GM23338 (cell line): Measurements from ENCODE around the gene RMND1. TPM values are rescaled to one million over a fixed set of nuclear protein-coding genes. Genes with fewer than 3 reads are reported as not detected.

Experiments used
- ATAC-seq: fragments of 200-7000 bp; cut with Tn5 transposase; 3 replicates; pipeline ENCODE4 v1.9.1; 2020
- DNase-seq: peaks from one replicate; pipeline ENCODE4 v3.0.0-alpha.2; 2015; ENCODE audit warnings: low spot score
- H2AFZ ChIP-seq: fragments of 200-600 bp; sonication (generic); 2 replicates; pipeline ENCODE4 v1.8.0; 2016; ENCODE audit warnings: antibody characterized with exemption, mild to moderate bottlenecking, moderate library complexity
- H3F3A ChIP-seq: fragments of 200-600 bp; sonication (generic); replicated peaks from 2 replicates; pipeline ENCODE4 v1.8.0; 2017; ENCODE audit warnings: antibody characterized with exemption, mixed run types, low read depth
- H3K27ac ChIP-seq: fragments of 200-600 bp; sonication (generic); 2 replicates; pipeline ENCODE4 v1.6.1; 2016; ENCODE audit warnings: low read depth
- H3K27me3 ChIP-seq: fragments of 200-600 bp; sonication (generic); 2 replicates; pipeline ENCODE4 v1.8.0; 2016; ENCODE audit warnings: mild to moderate bottlenecking, mixed run types, moderate library complexity; ENCODE audit not compliant: insufficient read depth
- H3K36me3 ChIP-seq: fragments of 200-600 bp; sonication (generic); 2 replicates; pipeline ENCODE4 v1.8.0; 2016; ENCODE audit warnings: mild to moderate bottlenecking; ENCODE audit not compliant: insufficient read depth
- H3K4me1 ChIP-seq: fragments of 200-600 bp; sonication (generic); 2 replicates; pipeline ENCODE4 v1.8.0; 2016; ENCODE audit warnings: mild to moderate bottlenecking, moderate library complexity; ENCODE audit not compliant: insufficient read depth
- H3K4me2 ChIP-seq: fragments of 200-600 bp; sonication (generic); 2 replicates; pipeline ENCODE4 v1.7.1; 2017; ENCODE audit warnings: mixed run types
- H3K4me3 ChIP-seq: fragments of 200-600 bp; sonication (generic); 2 replicates; pipeline ENCODE4 v1.6.1; 2016; ENCODE audit warnings: mixed run types
- H3K79me2 ChIP-seq: fragments of 200-600 bp; sonication (generic); replicated peaks from 2 replicates; pipeline ENCODE4 v1.8.0; 2017; ENCODE audit warnings: mild to moderate bottlenecking; ENCODE audit not compliant: insufficient read depth
- H3K9me2 ChIP-seq: fragments of 200-600 bp; sonication (generic); 2 replicates; pipeline ENCODE4 v1.8.0; 2017; ENCODE audit not compliant: insufficient read depth
- H4K20me1 ChIP-seq: fragments of 200-600 bp; sonication (generic); replicated peaks from 2 replicates; pipeline ENCODE4 v1.8.0; 2017; ENCODE audit warnings: mild to moderate bottlenecking; ENCODE audit not compliant: insufficient read depth
- H3K27ac Mint-ChIP-seq: 2 replicates; pipeline ENCODE4 v1.8.0; 2020; ENCODE audit warnings: inconsistent platforms, mild to moderate bottlenecking, moderate library complexity, mixed read lengths
- H3K27me3 Mint-ChIP-seq: 3 replicates; pipeline ENCODE4 v1.8.0; 2022; ENCODE audit warnings: low read depth, mild to moderate bottlenecking, moderate library complexity, mixed read lengths, inconsistent platforms; ENCODE audit not compliant: insufficient read depth, poor library complexity
- H3K36me3 Mint-ChIP-seq: 3 replicates; pipeline ENCODE4 v1.8.0; 2021; ENCODE audit warnings: low read depth, mild to moderate bottlenecking, inconsistent platforms, moderate library complexity, mixed read lengths
- H3K4me1 Mint-ChIP-seq: 3 replicates; pipeline ENCODE4 v1.8.0; 2020; ENCODE audit warnings: mild to moderate bottlenecking, inconsistent platforms, mixed read lengths
- H3K4me3 Mint-ChIP-seq: 3 replicates; pipeline ENCODE4 v1.8.0; 2021; ENCODE audit warnings: moderate library complexity, mild to moderate bottlenecking, inconsistent platforms, mixed read lengths
- H3K9me3 Mint-ChIP-seq: 3 replicates; pipeline ENCODE4 v1.8.0; 2020; ENCODE audit warnings: moderate library complexity, mild to moderate bottlenecking, inconsistent platforms, mixed read lengths
- CREB1 ChIP-seq: fragments of 250-450 bp; sonication (Bioruptor Pico); IDR thresholded peaks from 2 replicates; pipeline ENCODE4 v1.5.0; 2020; ENCODE audit warnings: low read depth, mild to moderate bottlenecking, moderate library complexity
- CTCF ChIP-seq, 2 experiments: fragments of 200-600 bp in 1 of 2; sonication (generic) in 1 of 2; conservative IDR thresholded peaks; 2 replicates each; pipeline versions ENCODE4 v1.5.1 to v1.6.1; 2016 to 2017; ENCODE audit warnings: antibody characterized with exemption in 2 of 2, low read depth in 2 of 2, mild to moderate bottlenecking in 2 of 2, moderate library complexity in 1 of 2
- ETS1 ChIP-seq: IDR thresholded peaks from 2 replicates; pipeline ENCODE4 v1.6.1; 2016; ENCODE audit warnings: antibody characterized with exemption
- EZH2 ChIP-seq: fragments of 200-600 bp; sonication (generic); IDR thresholded peaks from one replicate; pipeline ENCODE4 v1.8.0; 2017; ENCODE audit warnings: antibody characterized with exemption, mild to moderate bottlenecking, low read depth; ENCODE audit not compliant: unreplicated experiment
- EZH2phosphoT487 ChIP-seq: fragments of 200-600 bp; sonication (generic); IDR thresholded peaks from one replicate; pipeline ENCODE4 v1.8.1; 2018; ENCODE audit warnings: antibody characterized with exemption; ENCODE audit not compliant: unreplicated experiment
- JUNB ChIP-seq: IDR thresholded peaks from one replicate; pipeline ENCODE4 v1.6.1; 2016; ENCODE audit warnings: antibody characterized with exemption; ENCODE audit not compliant: unreplicated experiment
- NANOG ChIP-seq: IDR thresholded peaks from 2 replicates; pipeline ENCODE4 v1.6.1; 2016; ENCODE audit warnings: antibody characterized with exemption, borderline replicate concordance
- POLR2AphosphoS5 ChIP-seq: IDR thresholded peaks from 2 replicates; pipeline ENCODE4 v1.6.1; 2016; ENCODE audit warnings: antibody characterized with exemption, low read depth
- REST ChIP-seq: IDR thresholded peaks from one replicate; pipeline ENCODE4 v1.6.1; 2018; ENCODE audit warnings: antibody characterized with exemption; ENCODE audit not compliant: unreplicated experiment
- STAT1 ChIP-seq: IDR thresholded peaks from one replicate; pipeline ENCODE4 v1.6.1; 2016; ENCODE audit warnings: antibody characterized with exemption; ENCODE audit not compliant: unreplicated experiment
- ZNF114 ChIP-seq: fragments of 250-450 bp; sonication (Bioruptor Pico); IDR thresholded peaks from 2 replicates; pipeline ENCODE4 v1.5.0; 2020; ENCODE audit warnings: mild to moderate bottlenecking, moderate library complexity
- ZNF331 ChIP-seq: fragments of 250-450 bp; sonication (Bioruptor Pico); IDR thresholded peaks from 2 replicates; pipeline ENCODE4 v1.5.0; 2020; ENCODE audit warnings: low read depth, mild to moderate bottlenecking, moderate library complexity
- ZNF462 ChIP-seq: fragments of 250-450 bp; sonication (Bioruptor Pico); IDR thresholded peaks from 2 replicates; pipeline ENCODE4 v1.5.0; 2020; ENCODE audit warnings: mild to moderate bottlenecking, moderate library complexity
- polyA plus RNA-seq: library from polyadenylated mRNA; unstranded; fragments of >200 nt; fragmentation: Nextera tagmentation; extraction: Ambion mirVana; gene quantifications from 2 replicates; pipeline ENCODE4 v1.2.1, GENCODE V29; 2016
- total RNA-seq: library from RNA; depleted of rRNA; stranded (reverse); fragments of >200 nt; shearing (Covaris generic); gene quantifications from 2 replicates; pipeline ENCODE4 v1.2.3, GENCODE V29; 2014

RMND1 gene
- total and polyA plus RNA-seq, 2 experiments from 2014 or later, result 27.5 to 34.4 TPM

DNA sequence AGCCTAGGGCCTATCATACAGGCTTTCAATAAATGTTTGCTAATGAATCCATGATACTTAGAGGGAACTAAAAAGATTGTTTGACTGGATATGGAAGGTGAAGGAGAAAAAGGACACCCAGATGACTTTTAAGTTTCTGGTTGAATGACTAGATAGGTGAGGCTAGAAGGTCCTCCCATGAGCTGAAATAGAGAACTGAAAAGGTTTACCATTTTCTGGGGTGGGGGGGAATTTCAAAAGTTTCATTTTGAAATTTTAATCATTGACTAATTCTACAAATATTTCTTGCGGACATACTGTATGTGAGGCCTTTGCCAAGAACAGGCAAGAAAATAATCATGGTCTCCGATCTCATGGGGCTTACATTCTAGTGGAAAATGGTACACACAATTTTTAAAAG, 42.7 kb downstream of the RMND1 start:
- TF ChIP-seq NANOG (no peak), EZH2phosphoT487 (no peak), ETS1 (no peak), ZNF462 (CRISPR knock-in tag) (no peak), CREB1 (CRISPR knock-in tag) (no peak), ZNF331 (CRISPR knock-in tag) (no peak), ZNF114 (no peak), EZH2 (no peak), JUNB (no peak), STAT1 (no peak), CTCF (conservative IDR thresholded peaks at IDR 0.05; ENCODE audit: low read depth in 2 of 2) (no peak), POLR2AphosphoS5 (no peak), REST (no peak)
- Mint-ChIP-seq H3K27me3 (peaks cover 15% of the 10 kb centered on the region), H3K27ac (peak overlapping the region; percentile 3; the same call in 1 of the 2 replicates), H3K4me3 (no peak overlapping the region), H3K4me1 (no peaks in the 10 kb centered on the region), H3K36me3 (peaks cover 68% of the 10 kb centered on the region), H3K9me3 (no peaks in the 10 kb centered on the region; the same call in 2 of the 3 replicates)
- DNase-seq (no peak), ATAC-seq (no peak)
- Histone ChIP-seq H3K27me3 (no peaks in the 10 kb centered on the region), H4K20me1 (peaks cover 17% of the 10 kb centered on the region; the same call in 1 of the 2 replicates), H3K4me3 (no peak overlapping the region), H3K4me2 (no peak overlapping the region), H3F3A (0 out of 2 replicates have a peak, but pooled peaks cover 6% of the 10 kb centered on the region), H3K4me1 (no peaks in the 10 kb centered on the region), H3K79me2 (peaks cover 9% of the 10 kb centered on the region; the same call in 1 of the 2 replicates), H3K27ac (no peak overlapping the region), H3K9me2 (no peaks in the 10 kb centered on the region), H2AFZ (no peak overlapping the region), H3K36me3 (peaks cover 9% of the 10 kb centered on the region)
